HepG2 (cell line): ENCODE measurements around the gene ABT1. TPM values are rescaled to one million over a fixed set of nuclear protein-coding genes. Genes with fewer than 3 reads are reported as not detected.
A peak's percentile ranks its signal among the peaks of the same experiment; 100 is the strongest.

Source experiments
- CSRNP2 ChIP-seq: sonication (generic); formaldehyde crosslinking; conservative IDR thresholded peaks from 2 replicates; pipeline ENCODE4 v1.8.0; 2022; ENCODE audit warnings: low read depth, missing genetic modification reagents
- DNMT1 ChIP-seq: sonication (generic); formaldehyde crosslinking; IDR thresholded peaks from 2 replicates; pipeline ENCODE4 v1.5.1; 2020; ENCODE audit warnings: mild to moderate bottlenecking, missing genetic modification reagents
- ELF1 ChIP-seq: sonication (generic); formaldehyde crosslinking; IDR thresholded peaks from 2 replicates; pipeline ENCODE4 v1.4.0; 2020; ENCODE audit warnings: missing genetic modification reagents
- ELF3 ChIP-seq: IDR thresholded peaks from 2 replicates; pipeline ENCODE4 v1.6.1; 2016; ENCODE audit warnings: missing genetic modification reagents, missing compliant biosample characterization
- PHF21A ChIP-seq: sonication (generic); formaldehyde crosslinking; IDR thresholded peaks from 2 replicates; pipeline ENCODE4 v1.5.0; 2020; ENCODE audit warnings: mild to moderate bottlenecking, missing genetic modification reagents
- SAFB2 ChIP-seq: sonication (generic); formaldehyde crosslinking; IDR thresholded peaks from 2 replicates; pipeline ENCODE4 v1.5.1; 2020; ENCODE audit warnings: missing genetic modification reagents, low read depth, mild to moderate bottlenecking, borderline replicate concordance
- SETDB1 ChIP-seq: sonication (generic); formaldehyde crosslinking; IDR thresholded peaks from 2 replicates; pipeline ENCODE4 v1.5.1; 2020; ENCODE audit warnings: missing genetic modification reagents, mild to moderate bottlenecking, borderline replicate concordance
- ZFYVE20 ChIP-seq: sonication (generic); formaldehyde crosslinking; IDR thresholded peaks from 2 replicates; pipeline ENCODE4 v1.8.0; 2023; ENCODE audit warnings: low read depth, mild to moderate bottlenecking, moderate library complexity, missing genetic modification reagents, borderline replicate concordance
- ZNF382 ChIP-seq: sonication (generic); formaldehyde crosslinking; IDR thresholded peaks from 2 replicates; pipeline ENCODE4 v1.5.0; 2020; ENCODE audit warnings: missing genetic modification reagents, mild to moderate bottlenecking, borderline replicate concordance
- ZNF432 ChIP-seq: sonication (generic); formaldehyde crosslinking; IDR thresholded peaks from 2 replicates; pipeline ENCODE4 v1.5.0; 2020; ENCODE audit warnings: missing genetic modification reagents, mild to moderate bottlenecking, borderline replicate concordance
- ZNF451 ChIP-seq: sonication (generic); formaldehyde crosslinking; IDR thresholded peaks from 2 replicates; pipeline ENCODE4 v1.5.0; 2020; ENCODE audit warnings: mild to moderate bottlenecking, missing genetic modification reagents
- ZNF513 ChIP-seq: sonication (generic); formaldehyde crosslinking; conservative IDR thresholded peaks from 2 replicates; pipeline ENCODE4 v1.5.0; 2020; ENCODE audit warnings: missing genetic modification reagents
- polyA plus RNA-seq, 8 experiments: library from polyadenylated mRNA; depleted of rRNA in 3 of 8; stranded (reverse) in 7 of 8; unstranded in 1 of 8; fragments of >200 nt; fragmentation: Illumina TruSeq in 4 of 8; extraction: Trizol in 4 of 8; gene quantifications; 2 replicates each; pipeline versions ENCODE4 v1.2.1 to v1.2.3, GENCODE V29; 2011 to 2016; ENCODE audit warnings: low read depth in 4 of 8, missing spikeins in 1 of 8, mixed read lengths in 1 of 8; ENCODE audit not compliant: insufficient read depth in 1 of 8
- total RNA-seq, 5 experiments: library from RNA; depleted of rRNA; stranded (reverse); fragments of >200 nt; fragmentation: Illumina TruSeq; extraction: Trizol; gene quantifications; 2 replicates each; pipeline ENCODE4 v1.2.3, GENCODE V29; 2016; ENCODE audit warnings: low read depth in 1 of 5
- TF ChIP-seq, protein P1 (sequence below): sonication (generic); formaldehyde crosslinking; IDR thresholded peaks from 2 replicates; pipeline ENCODE4 v1.8.1; 2023; ENCODE audit warnings: mild to moderate bottlenecking, missing genetic modification reagents
- TF ChIP-seq, protein P2 (sequence below): IDR thresholded peaks from 2 replicates; pipeline ENCODE4 v1.6.1; 2012; ENCODE audit warnings: low read length, improper control_type of control experiment
- TF ChIP-seq, protein P3 (sequence below): IDR thresholded peaks from 2 replicates; pipeline ENCODE4 v1.6.1; 2016; ENCODE audit warnings: low read depth
- TF ChIP-seq, protein P4 (sequence below): sonication (generic); formaldehyde crosslinking; IDR thresholded peaks from 2 replicates; pipeline ENCODE4 v1.4.0; 2020; ENCODE audit warnings: low read depth, mild to moderate bottlenecking, missing genetic modification reagents
- TF ChIP-seq, protein P5 (sequence below): IDR thresholded peaks from 2 replicates; pipeline ENCODE4 v1.6.1; 2012; ENCODE audit warnings: inconsistent platforms

ABT1 gene
- total and polyA plus RNA-seq, 2 of the 13 experiments (the other 11 are each of a cell fraction or from before 2014, with no cell fraction given) = 38.4 TPM

DNA sequence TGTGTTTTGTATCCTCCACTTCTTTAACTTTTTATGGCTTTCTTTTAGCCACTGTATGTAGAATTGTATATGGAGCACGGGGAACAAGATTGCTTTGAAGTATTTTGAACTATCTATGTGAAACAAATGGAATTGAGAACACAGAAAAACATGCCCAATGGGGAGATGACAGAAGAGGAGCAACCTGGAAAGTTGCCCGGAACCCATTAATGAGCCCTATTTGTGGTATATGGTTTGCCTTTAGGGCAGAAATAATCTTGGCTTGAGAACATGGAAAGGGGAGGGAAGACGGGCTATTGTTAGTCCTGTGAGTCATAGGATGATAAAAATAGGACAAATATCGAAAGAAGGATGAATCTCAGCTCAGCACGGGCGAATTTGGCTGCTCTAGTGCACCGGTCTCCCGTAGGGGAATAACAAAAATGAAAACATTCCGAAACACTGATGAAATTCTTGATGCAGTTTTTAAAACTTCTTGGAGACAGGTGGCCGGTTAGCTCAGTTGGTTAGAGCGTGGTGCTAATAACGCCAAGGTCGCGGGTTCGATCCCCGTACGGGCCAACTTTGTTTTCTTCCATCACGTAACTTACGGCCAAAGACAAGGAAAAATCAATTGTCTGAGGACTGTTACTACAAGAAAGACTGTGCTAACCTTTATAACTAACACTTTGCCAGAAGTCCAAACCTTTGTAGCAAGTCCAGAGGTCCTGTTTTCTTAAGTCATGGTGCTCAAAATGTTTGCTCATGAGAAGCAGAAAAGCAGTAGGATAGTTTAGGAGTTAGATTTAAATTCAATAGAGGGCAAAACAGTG, 42.9 kb upstream of the ABT1 start (continued):
- no peak for TF ChIP-seq ZNF382 (CRISPR knock-in tag)
- TF ChIP-seq ZNF432 (CRISPR knock-in tag) = no peak
- no peak for TF ChIP-seq ZNF451
- TF ChIP-seq PHF21A (CRISPR knock-in tag) = peak; percentile 37; the same call in 1 of the 2 replicates
- no peak; the same call in 1 of the 2 replicates for TF ChIP-seq ELF1
- TF ChIP-seq, protein P1, sequence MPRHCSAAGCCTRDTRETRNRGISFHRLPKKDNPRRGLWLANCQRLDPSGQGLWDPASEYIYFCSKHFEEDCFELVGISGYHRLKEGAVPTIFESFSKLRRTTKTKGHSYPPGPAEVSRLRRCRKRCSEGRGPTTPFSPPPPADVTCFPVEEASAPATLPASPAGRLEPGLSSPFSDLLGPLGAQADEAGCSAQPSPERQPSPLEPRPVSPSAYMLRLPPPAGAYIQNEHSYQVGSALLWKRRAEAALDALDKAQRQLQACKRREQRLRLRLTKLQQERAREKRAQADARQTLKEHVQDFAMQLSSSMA = no peak
- no peak for TF ChIP-seq DNMT1
- peak; percentile 97 for TF ChIP-seq ZNF513 (CRISPR knock-in tag)
- TF ChIP-seq SAFB2 (CRISPR knock-in tag) = no peak
- no peak for TF ChIP-seq CSRNP2 (CRISPR knock-in tag)
- TF ChIP-seq, protein P2, sequence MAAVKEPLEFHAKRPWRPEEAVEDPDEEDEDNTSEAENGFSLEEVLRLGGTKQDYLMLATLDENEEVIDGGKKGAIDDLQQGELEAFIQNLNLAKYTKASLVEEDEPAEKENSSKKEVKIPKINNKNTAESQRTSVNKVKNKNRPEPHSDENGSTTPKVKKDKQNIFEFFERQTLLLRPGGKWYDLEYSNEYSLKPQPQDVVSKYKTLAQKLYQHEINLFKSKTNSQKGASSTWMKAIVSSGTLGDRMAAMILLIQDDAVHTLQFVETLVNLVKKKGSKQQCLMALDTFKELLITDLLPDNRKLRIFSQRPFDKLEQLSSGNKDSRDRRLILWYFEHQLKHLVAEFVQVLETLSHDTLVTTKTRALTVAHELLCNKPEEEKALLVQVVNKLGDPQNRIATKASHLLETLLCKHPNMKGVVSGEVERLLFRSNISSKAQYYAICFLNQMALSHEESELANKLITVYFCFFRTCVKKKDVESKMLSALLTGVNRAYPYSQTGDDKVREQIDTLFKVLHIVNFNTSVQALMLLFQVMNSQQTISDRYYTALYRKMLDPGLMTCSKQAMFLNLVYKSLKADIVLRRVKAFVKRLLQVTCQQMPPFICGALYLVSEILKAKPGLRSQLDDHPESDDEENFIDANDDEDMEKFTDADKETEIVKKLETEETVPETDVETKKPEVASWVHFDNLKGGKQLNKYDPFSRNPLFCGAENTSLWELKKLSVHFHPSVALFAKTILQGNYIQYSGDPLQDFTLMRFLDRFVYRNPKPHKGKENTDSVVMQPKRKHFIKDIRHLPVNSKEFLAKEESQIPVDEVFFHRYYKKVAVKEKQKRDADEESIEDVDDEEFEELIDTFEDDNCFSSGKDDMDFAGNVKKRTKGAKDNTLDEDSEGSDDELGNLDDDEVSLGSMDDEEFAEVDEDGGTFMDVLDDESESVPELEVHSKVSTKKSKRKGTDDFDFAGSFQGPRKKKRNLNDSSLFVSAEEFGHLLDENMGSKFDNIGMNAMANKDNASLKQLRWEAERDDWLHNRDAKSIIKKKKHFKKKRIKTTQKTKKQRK = no peak
- no peak; the same call in none of the 2 replicates for TF ChIP-seq ELF3
- no peak for TF ChIP-seq ZFYVE20 (CRISPR knock-in tag)
- TF ChIP-seq, protein P3, sequence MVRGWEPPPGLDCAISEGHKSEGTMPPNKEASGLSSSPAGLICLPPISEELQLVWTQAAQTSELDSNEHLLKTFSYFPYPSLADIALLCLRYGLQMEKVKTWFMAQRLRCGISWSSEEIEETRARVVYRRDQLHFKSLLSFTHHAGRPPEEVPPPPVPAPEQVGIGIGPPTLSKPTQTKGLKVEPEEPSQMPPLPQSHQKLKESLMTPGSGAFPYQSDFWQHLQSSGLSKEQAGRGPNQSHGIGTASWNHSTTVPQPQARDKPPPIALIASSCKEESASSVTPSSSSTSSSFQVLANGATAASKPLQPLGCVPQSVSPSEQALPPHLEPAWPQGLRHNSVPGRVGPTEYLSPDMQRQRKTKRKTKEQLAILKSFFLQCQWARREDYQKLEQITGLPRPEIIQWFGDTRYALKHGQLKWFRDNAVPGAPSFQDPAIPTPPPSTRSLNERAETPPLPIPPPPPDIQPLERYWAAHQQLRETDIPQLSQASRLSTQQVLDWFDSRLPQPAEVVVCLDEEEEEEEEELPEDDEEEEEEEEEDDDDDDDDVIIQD (CRISPR knock-in tag) = no peak
- TF ChIP-seq SETDB1 (CRISPR knock-in tag) = no peak
- TF ChIP-seq, protein P4, sequence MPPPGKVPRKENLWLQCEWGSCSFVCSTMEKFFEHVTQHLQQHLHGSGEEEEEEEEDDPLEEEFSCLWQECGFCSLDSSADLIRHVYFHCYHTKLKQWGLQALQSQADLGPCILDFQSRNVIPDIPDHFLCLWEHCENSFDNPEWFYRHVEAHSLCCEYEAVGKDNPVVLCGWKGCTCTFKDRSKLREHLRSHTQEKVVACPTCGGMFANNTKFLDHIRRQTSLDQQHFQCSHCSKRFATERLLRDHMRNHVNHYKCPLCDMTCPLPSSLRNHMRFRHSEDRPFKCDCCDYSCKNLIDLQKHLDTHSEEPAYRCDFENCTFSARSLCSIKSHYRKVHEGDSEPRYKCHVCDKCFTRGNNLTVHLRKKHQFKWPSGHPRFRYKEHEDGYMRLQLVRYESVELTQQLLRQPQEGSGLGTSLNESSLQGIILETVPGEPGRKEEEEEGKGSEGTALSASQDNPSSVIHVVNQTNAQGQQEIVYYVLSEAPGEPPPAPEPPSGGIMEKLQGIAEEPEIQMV (CRISPR knock-in tag) = 0 out of 2 replicates have a peak, but pooled peaks have one; percentile 35
- TF ChIP-seq, protein P5, sequence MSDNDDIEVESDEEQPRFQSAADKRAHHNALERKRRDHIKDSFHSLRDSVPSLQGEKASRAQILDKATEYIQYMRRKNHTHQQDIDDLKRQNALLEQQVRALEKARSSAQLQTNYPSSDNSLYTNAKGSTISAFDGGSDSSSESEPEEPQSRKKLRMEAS = peak; percentile 60; the same call in 1 of the 2 replicates
